Keratinocyte (primary cell): ENCODE measurements around the gene MGMT. TPM values are rescaled to one million over a fixed set of nuclear protein-coding genes. Genes with fewer than 3 reads are reported as not detected.

Experiments
- DNase-seq: peaks from one replicate; pipeline ENCODE4 v3.0.0-alpha.2; 2011; ENCODE audit warnings: low read depth, missing footprints, low spot score
- FAIRE-seq: peaks from 2 replicates; lab custom pipeline; 2011; peaks lifted over from hg19 to GRCh38; lab: Jason Lieb, UNC
- H2AFZ ChIP-seq: 2 replicates; pipeline ENCODE4 v1.6.0; 2012; ENCODE audit warnings: low read length, control low read depth, inconsistent platforms; ENCODE audit not compliant: control insufficient read depth
- H3K27ac ChIP-seq: 2 replicates; pipeline ENCODE4 v1.5.1; 2011; ENCODE audit warnings: low read length; ENCODE audit not compliant: control insufficient read depth, insufficient read depth
- H3K27me3 ChIP-seq: 3 replicates; pipeline ENCODE4 v1.6.0; 2011; ENCODE audit warnings: low read length; ENCODE audit not compliant: control insufficient read depth, insufficient read depth; ENCODE audit errors: extremely low read depth
- H3K36me3 ChIP-seq, 2 experiments: 2 replicates in 1 of 2; 3 replicates in 1 of 2; pipeline ENCODE4 v1.5.1; 2011; ENCODE audit warnings: low read length in 2 of 2, mild to moderate bottlenecking in 1 of 2; ENCODE audit not compliant: control insufficient read depth in 2 of 2, insufficient read depth in 2 of 2; ENCODE audit errors: extremely low read depth in 1 of 2
- H3K4me1 ChIP-seq: 3 replicates; pipeline ENCODE4 v1.5.1; 2011; ENCODE audit warnings: low read length; ENCODE audit not compliant: control insufficient read depth, insufficient read depth; ENCODE audit errors: extremely low read depth
- H3K4me2 ChIP-seq: 3 replicates; pipeline ENCODE4 v1.6.0; 2011; ENCODE audit warnings: low read depth, low read length; ENCODE audit not compliant: control insufficient read depth, insufficient read depth; ENCODE audit errors: extremely low read depth
- H3K4me3 ChIP-seq, 3 experiments: fragments of 200-600 bp in 1 of 3; sonication (generic) in 1 of 3; 2 replicates in 2 of 3; 3 replicates in 1 of 3; pipeline ENCODE4 v1.5.1; 2011 to 2016; ENCODE audit warnings: low read length in 3 of 3, mild to moderate bottlenecking in 3 of 3, control low read depth in 2 of 3, inconsistent platforms in 1 of 3, low read depth in 1 of 3, mixed read lengths in 1 of 3, mixed run types in 1 of 3, moderate library complexity in 1 of 3; ENCODE audit not compliant: control insufficient read depth in 2 of 3, insufficient read depth in 2 of 3; ENCODE audit errors: extremely low read depth in 1 of 3
- H3K79me2 ChIP-seq: 2 replicates; pipeline ENCODE4 v1.6.0; 2012; ENCODE audit warnings: low read length; ENCODE audit not compliant: control insufficient read depth, insufficient read depth
- H3K9ac ChIP-seq: 3 replicates; pipeline ENCODE4 v1.6.0; 2011; ENCODE audit warnings: low read length; ENCODE audit not compliant: control insufficient read depth, insufficient read depth; ENCODE audit errors: extremely low read depth
- H3K9me1 ChIP-seq: 3 replicates; pipeline ENCODE4 v1.6.0; 2011; ENCODE audit warnings: low read length; ENCODE audit not compliant: control insufficient read depth, insufficient read depth; ENCODE audit errors: extremely low read depth
- H3K9me3 ChIP-seq: 2 replicates; pipeline ENCODE4 v1.5.1; 2012; ENCODE audit warnings: low read depth, low read length; ENCODE audit not compliant: control insufficient read depth
- H4K20me1 ChIP-seq: 3 replicates; pipeline ENCODE4 v1.6.0; 2011; ENCODE audit warnings: low read length; ENCODE audit not compliant: control insufficient read depth, insufficient read depth; ENCODE audit errors: extremely low read depth
- CTCF ChIP-seq, 3 experiments: IDR thresholded peaks in 1 of 3; conservative IDR thresholded peaks in 1 of 3; optimal IDR thresholded peaks in 1 of 3; 2 replicates in 2 of 3; 3 replicates in 1 of 3; pipeline versions ENCODE3 to v1.5.1; 2011; ENCODE audit warnings: low read length in 3 of 3, mild to moderate bottlenecking in 3 of 3, moderate library complexity in 2 of 3, control low read depth in 1 of 3, inconsistent platforms in 1 of 3; ENCODE audit not compliant: insufficient read depth in 2 of 3; ENCODE audit errors: extremely low read depth in 1 of 3
- EZH2 ChIP-seq: IDR thresholded peaks from one replicate; pipeline ENCODE4 v1.6.1; 2012; ENCODE audit warnings: inconsistent platforms, mild to moderate bottlenecking, low read length, moderate library complexity
- dilution Hi-C: fragments of 300-500 bp; cut with MboI; formaldehyde crosslinking; loops from one replicate; pipeline ENCODE4 v1.7.0; 2020; ENCODE audit warnings: low sequenced_read_pairs; ENCODE audit not compliant: extremely low pct_ligation_motif_present
- polyA plus RNA-seq, 5 experiments: library from polyadenylated mRNA; depleted of rRNA in 3 of 5; stranded (reverse) in 3 of 5; stranded (forward) in 1 of 5; unstranded in 1 of 5; fragments of >200 nt; gene quantifications; 1 replicate in 1 of 5; 2 replicates in 3 of 5; 3 replicates in 1 of 5; pipeline versions ENCODE4 v1.2.1 to v1.2.3, GENCODE V29; 2011 to 2012; ENCODE audit warnings: missing spikeins in 2 of 5, low read depth in 1 of 5, low replicate concordance in 1 of 5

Gene MGMT
- polyA plus RNA-seq, 1 donor (not counting 4 experiments of a cell fraction or from before 2014, with no cell fraction given): 15.2 TPM

GRCh38 chr10:129792141-129792540 is 325.1 kb downstream of the MGMT start:
- Histone ChIP-seq H3K4me1 (no peaks in the 10 kb centered on the region), H3K9me1 (no peaks in the 10 kb centered on the region), H3K9me3 (peaks cover 12% of the 10 kb centered on the region), H3K4me2 (no peak overlapping the region), H3K27me3 (no peaks in the 10 kb centered on the region), H3K36me3 (no peaks in the 10 kb centered on the region), H3K9ac (no peak overlapping the region), H3K79me2 (no peaks in the 10 kb centered on the region), H3K4me3 (no peak overlapping the region), H4K20me1 (no peaks in the 10 kb centered on the region), H3K27ac (no peak overlapping the region), H2AFZ (no peak overlapping the region)
- TF ChIP-seq EZH2 (no peak), CTCF (optimal IDR thresholded peaks at IDR 0.05 in 1 of 3, IDR thresholded peaks at IDR 0.05 in 1 of 3, conservative IDR thresholded peaks at IDR 0.05 in 1 of 3; ENCODE audit: extremely low read depth in 1 of 3, insufficient read depth in 2 of 3, low read length in 3 of 3) (no peak)
- FAIRE-seq: no peak
- dilution Hi-C loops: no loop called here
- DNase-seq: no peak

- Histone ChIP-seq H3K4me1 (no peaks in the 10 kb centered on the region), H4K20me1 (no peaks in the 10 kb centered on the region), H3K4me3 (no peak overlapping the region), H3K9me1 (no peaks in the 10 kb centered on the region), H3K4me2 (no peak overlapping the region), H3K36me3 (no peaks in the 10 kb centered on the region), H3K9me3 (peaks cover 12% of the 10 kb centered on the region), H3K27me3 (no peaks in the 10 kb centered on the region), H3K27ac (no peak overlapping the region), H2AFZ (no peak overlapping the region), H3K9ac (no peak overlapping the region), H3K79me2 (no peaks in the 10 kb centered on the region)
- no peak for FAIRE-seq
- no peak for TF ChIP-seq CTCF (optimal IDR thresholded peaks at IDR 0.05 in 1 of 3, IDR thresholded peaks at IDR 0.05 in 1 of 3, conservative IDR thresholded peaks at IDR 0.05 in 1 of 3; ENCODE audit: extremely low read depth in 1 of 3, insufficient read depth in 2 of 3, low read length in 3 of 3)
- TF ChIP-seq EZH2: no peak
- no peak for DNase-seq
- dilution Hi-C loops: no loop called here
These were observed 325.8 kb downstream of the MGMT start for GRCh38 chr10:129792864-129793263.
